Testis (tissue), 2 donors: ENCODE data around the gene ARFGEF3.

Source experiments
- POLR2A ChIP-seq: fragments of 450-650 bp; IDR thresholded peaks from one replicate; pipeline ENCODE4 v1.6.1; 2017; ENCODE audit warnings: antibody characterized with exemption, mild to moderate bottlenecking, moderate library complexity
- TF ChIP-seq, protein P1 (sequence below), 3 experiments: fragments of 450-650 bp in 2 of 3; fragments of 200-600 bp in 1 of 3; sonication (generic) in 1 of 3; IDR thresholded peaks; one replicate each; pipeline ENCODE4 v1.5.1; 2016 to 2019; ENCODE audit warnings: antibody characterized with exemption in 3 of 3, mild to moderate bottlenecking in 2 of 3, moderate library complexity in 1 of 3

DNA sequence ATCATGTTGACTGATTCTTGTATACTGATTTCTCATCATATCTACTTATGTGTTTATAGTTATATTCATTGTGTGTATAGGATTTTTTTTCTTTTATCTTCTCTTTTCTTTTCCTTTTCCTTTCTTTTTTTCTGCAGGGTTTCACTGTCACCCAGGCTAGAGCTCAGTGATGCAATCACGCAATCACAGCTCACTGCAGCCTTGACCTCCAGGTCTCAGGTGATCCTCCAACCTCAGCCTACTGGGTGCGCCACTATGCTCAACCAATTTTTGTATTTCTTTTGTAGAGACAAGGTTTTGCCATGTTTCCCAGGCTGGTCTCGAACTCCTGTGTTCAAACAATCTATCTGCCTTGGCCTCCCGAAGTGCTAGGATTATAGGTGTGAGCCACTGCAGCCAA lies 58.2 kb downstream of the ARFGEF3 start:
- TF ChIP-seq, protein P1, sequence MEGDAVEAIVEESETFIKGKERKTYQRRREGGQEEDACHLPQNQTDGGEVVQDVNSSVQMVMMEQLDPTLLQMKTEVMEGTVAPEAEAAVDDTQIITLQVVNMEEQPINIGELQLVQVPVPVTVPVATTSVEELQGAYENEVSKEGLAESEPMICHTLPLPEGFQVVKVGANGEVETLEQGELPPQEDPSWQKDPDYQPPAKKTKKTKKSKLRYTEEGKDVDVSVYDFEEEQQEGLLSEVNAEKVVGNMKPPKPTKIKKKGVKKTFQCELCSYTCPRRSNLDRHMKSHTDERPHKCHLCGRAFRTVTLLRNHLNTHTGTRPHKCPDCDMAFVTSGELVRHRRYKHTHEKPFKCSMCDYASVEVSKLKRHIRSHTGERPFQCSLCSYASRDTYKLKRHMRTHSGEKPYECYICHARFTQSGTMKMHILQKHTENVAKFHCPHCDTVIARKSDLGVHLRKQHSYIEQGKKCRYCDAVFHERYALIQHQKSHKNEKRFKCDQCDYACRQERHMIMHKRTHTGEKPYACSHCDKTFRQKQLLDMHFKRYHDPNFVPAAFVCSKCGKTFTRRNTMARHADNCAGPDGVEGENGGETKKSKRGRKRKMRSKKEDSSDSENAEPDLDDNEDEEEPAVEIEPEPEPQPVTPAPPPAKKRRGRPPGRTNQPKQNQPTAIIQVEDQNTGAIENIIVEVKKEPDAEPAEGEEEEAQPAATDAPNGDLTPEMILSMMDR (IDR thresholded peaks at IDR 0.05) = no peak
- no peak for TF ChIP-seq POLR2A
